ENCODE measurements around the gene ST6GALNAC1. TPM values are rescaled to one million over a fixed set of nuclear protein-coding genes. Genes with fewer than 3 reads are reported as not detected.
"Not testable (repeated sequence)": the region's sequence is repeated elsewhere in the genome, so short reads cannot be mapped to it uniquely, and the experiment has no call there.

Gene ST6GALNAC1
- total RNA-seq, 1 donor from 2014 or later = 0.77 TPM

- H3K27me3 Mint-ChIP-seq (ENCODE audit: unreplicated experiment) = peaks cover 6% of the 10 kb centered on the region
- no peaks in the 10 kb centered on the region for H3K9me3 Mint-ChIP-seq (ENCODE audit: unreplicated experiment)
- peaks cover 4% of the 10 kb centered on the region for H3K36me3 Mint-ChIP-seq (ENCODE audit: low read depth, unreplicated experiment)
- H3K4me3 Mint-ChIP-seq (ENCODE audit: unreplicated experiment) = no peak overlapping the region
- TF ChIP-seq, protein P1, sequence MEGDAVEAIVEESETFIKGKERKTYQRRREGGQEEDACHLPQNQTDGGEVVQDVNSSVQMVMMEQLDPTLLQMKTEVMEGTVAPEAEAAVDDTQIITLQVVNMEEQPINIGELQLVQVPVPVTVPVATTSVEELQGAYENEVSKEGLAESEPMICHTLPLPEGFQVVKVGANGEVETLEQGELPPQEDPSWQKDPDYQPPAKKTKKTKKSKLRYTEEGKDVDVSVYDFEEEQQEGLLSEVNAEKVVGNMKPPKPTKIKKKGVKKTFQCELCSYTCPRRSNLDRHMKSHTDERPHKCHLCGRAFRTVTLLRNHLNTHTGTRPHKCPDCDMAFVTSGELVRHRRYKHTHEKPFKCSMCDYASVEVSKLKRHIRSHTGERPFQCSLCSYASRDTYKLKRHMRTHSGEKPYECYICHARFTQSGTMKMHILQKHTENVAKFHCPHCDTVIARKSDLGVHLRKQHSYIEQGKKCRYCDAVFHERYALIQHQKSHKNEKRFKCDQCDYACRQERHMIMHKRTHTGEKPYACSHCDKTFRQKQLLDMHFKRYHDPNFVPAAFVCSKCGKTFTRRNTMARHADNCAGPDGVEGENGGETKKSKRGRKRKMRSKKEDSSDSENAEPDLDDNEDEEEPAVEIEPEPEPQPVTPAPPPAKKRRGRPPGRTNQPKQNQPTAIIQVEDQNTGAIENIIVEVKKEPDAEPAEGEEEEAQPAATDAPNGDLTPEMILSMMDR (IDR thresholded peaks at IDR 0.05; ENCODE audit: unreplicated experiment) = peak; percentile 96
- no peak overlapping the region for H3K27ac Mint-ChIP-seq (ENCODE audit: unreplicated experiment)
- no peaks in the 10 kb centered on the region for H3K4me1 Mint-ChIP-seq (ENCODE audit: unreplicated experiment)
- DNase-seq (ENCODE audit: low spot score) = peak; percentile 82
Observed at GRCh38 chr17:76623271-76624146, 20.0 kb downstream of the ST6GALNAC1 start.

DNA sequence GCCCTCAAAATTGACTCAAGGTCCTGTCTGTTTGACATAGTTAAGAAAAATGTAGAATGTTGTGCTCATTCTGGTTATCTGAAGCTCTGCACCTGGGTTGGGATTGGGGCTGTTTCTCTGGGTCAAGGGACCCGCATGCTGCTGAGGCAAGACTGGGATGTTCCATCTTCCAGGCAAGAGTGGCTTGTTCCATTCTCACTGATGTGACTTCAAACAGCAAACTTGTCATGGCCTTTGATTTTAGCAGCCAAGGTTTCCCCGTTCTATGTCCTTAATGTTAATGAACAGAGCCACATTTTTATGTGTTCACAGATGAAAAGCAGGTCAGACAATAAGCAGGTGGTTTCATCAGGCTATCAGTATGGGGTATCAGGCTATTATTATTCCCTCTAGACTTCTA, 25.7 kb downstream of the ST6GALNAC1 start:
- Mint-ChIP-seq H3K4me1 (ENCODE audit: unreplicated experiment) (no peaks in the 10 kb centered on the region), H3K27me3 (ENCODE audit: unreplicated experiment) (peaks cover 2% of the 10 kb centered on the region)
- TF ChIP-seq, protein P1 (IDR thresholded peaks at IDR 0.05; ENCODE audit: unreplicated experiment) = no peak

GRCh38 chr17:76614912-76615617, 28.5 kb downstream of the ST6GALNAC1 start:
- H3K27me3 Mint-ChIP-seq (ENCODE audit: unreplicated experiment) = peaks cover 1% of the 10 kb centered on the region
- no peak overlapping the region for H3K27ac Mint-ChIP-seq (ENCODE audit: unreplicated experiment)
- TF ChIP-seq, protein P1 (IDR thresholded peaks at IDR 0.05; ENCODE audit: unreplicated experiment) = no peak
- H3K36me3 Mint-ChIP-seq (ENCODE audit: low read depth, unreplicated experiment) = peaks cover 9% of the 10 kb centered on the region
- no peaks in the 10 kb centered on the region for H3K9me3 Mint-ChIP-seq (ENCODE audit: unreplicated experiment)
- H3K4me3 Mint-ChIP-seq (ENCODE audit: unreplicated experiment) = no peak overlapping the region
- H3K4me1 Mint-ChIP-seq (ENCODE audit: unreplicated experiment) = no peaks in the 10 kb centered on the region
- DNase-seq (ENCODE audit: low spot score) = no peak

More for the DNA sequence above, 25.7 kb downstream of the ST6GALNAC1 start:
- Mint-ChIP-seq H3K4me3 (ENCODE audit: unreplicated experiment) (no peak overlapping the region), H3K9me3 (ENCODE audit: unreplicated experiment) (no peaks in the 10 kb centered on the region), H3K27ac (ENCODE audit: unreplicated experiment) (no peak overlapping the region), H3K36me3 (ENCODE audit: low read depth, unreplicated experiment) (peaks cover 9% of the 10 kb centered on the region)
- DNase-seq (ENCODE audit: low spot score) = no peak

GRCh38 chr17:76614064-76614759, 29.3 kb downstream of the ST6GALNAC1 start:
- not testable (repeated sequence) for H3K4me1 Mint-ChIP-seq (ENCODE audit: unreplicated experiment); H3K36me3 Mint-ChIP-seq (ENCODE audit: low read depth, unreplicated experiment); H3K4me3 Mint-ChIP-seq (ENCODE audit: unreplicated experiment); H3K9me3 Mint-ChIP-seq (ENCODE audit: unreplicated experiment); H3K27ac Mint-ChIP-seq (ENCODE audit: unreplicated experiment); H3K27me3 Mint-ChIP-seq (ENCODE audit: unreplicated experiment); DNase-seq (ENCODE audit: low spot score)
